H9 (cell line): ENCODE data around the gene OGA. TPM values are rescaled to one million over a fixed set of nuclear protein-coding genes. Genes with fewer than 3 reads are reported as not detected.

Experiments used
- DNase-seq: peaks from one replicate; pipeline ENCODE4 v3.0.0-alpha.2; 2017
- H2AFZ ChIP-seq: one replicate; pipeline ENCODE4 v1.6.1; 2013; ENCODE audit warnings: mild to moderate bottlenecking, low read length, control low read depth, moderate library complexity
- H2AK5ac ChIP-seq: 2 replicates; pipeline ENCODE4 v1.6.1; 2013; ENCODE audit warnings: low read length, control low read depth, mixed read lengths; ENCODE audit not compliant: insufficient read length
- H2BK120ac ChIP-seq: one replicate; pipeline ENCODE4 v1.6.1; 2013; ENCODE audit warnings: low read depth, mild to moderate bottlenecking, low read length, control low read depth, inconsistent platforms; ENCODE audit not compliant: poor library complexity, severe bottlenecking
- H2BK12ac ChIP-seq: 2 replicates; pipeline ENCODE4 v1.6.1; 2013; ENCODE audit warnings: low read length, control low read depth, mixed read lengths, low read depth; ENCODE audit not compliant: insufficient read length
- H2BK15ac ChIP-seq: 2 replicates; pipeline ENCODE4 v1.6.1; 2013; ENCODE audit warnings: low read depth, low read length, control low read depth
- H2BK20ac ChIP-seq: one replicate; pipeline ENCODE4 v1.6.1; 2013; ENCODE audit warnings: low read depth, mild to moderate bottlenecking, low read length, control low read depth, inconsistent platforms; ENCODE audit not compliant: poor library complexity, severe bottlenecking
- H2BK5ac ChIP-seq: 2 replicates; pipeline ENCODE4 v1.6.1; 2013; ENCODE audit warnings: low read length, control low read depth, mixed read lengths; ENCODE audit not compliant: insufficient read length
- H3K14ac ChIP-seq: 2 replicates; pipeline ENCODE4 v1.6.1; 2013; ENCODE audit warnings: low read length, control low read depth; ENCODE audit not compliant: insufficient read depth
- H3K18ac ChIP-seq: 2 replicates; pipeline ENCODE4 v1.6.1; 2013; ENCODE audit warnings: low read depth, mild to moderate bottlenecking, mixed read lengths, low read length, control low read depth; ENCODE audit not compliant: insufficient read length
- H3K23ac ChIP-seq: 2 replicates; pipeline ENCODE4 v1.6.1; 2013; ENCODE audit warnings: low read length, control low read depth, mixed read lengths, low read depth; ENCODE audit not compliant: insufficient read length
- H3K23me2 ChIP-seq: 2 replicates; pipeline ENCODE4 v1.6.1; 2013; ENCODE audit warnings: low read depth, mild to moderate bottlenecking, mixed read lengths, low read length, control low read depth; ENCODE audit not compliant: insufficient read length, poor library complexity, severe bottlenecking
- H3K27ac ChIP-seq: 2 replicates; pipeline ENCODE4 v1.5.1; 2013; ENCODE audit warnings: low read length, control low read depth, mixed read lengths, low read depth; ENCODE audit not compliant: insufficient read length
- H3K27me3 ChIP-seq: 2 replicates; pipeline ENCODE4 v1.6.1; 2013; ENCODE audit warnings: low read length, control low read depth, inconsistent platforms; ENCODE audit not compliant: insufficient read depth
- H3K4ac ChIP-seq: 2 replicates; pipeline ENCODE4 v1.6.1; 2013; ENCODE audit warnings: low read depth, mild to moderate bottlenecking, control low read depth, inconsistent platforms, low read length, moderate library complexity
- H3K4me1 ChIP-seq: 2 replicates; pipeline ENCODE4 v1.6.1; 2013; ENCODE audit warnings: low read length, control low read depth, inconsistent platforms; ENCODE audit not compliant: insufficient read depth
- H3K4me2 ChIP-seq: 2 replicates; pipeline ENCODE4 v1.6.1; 2013; ENCODE audit warnings: low read length, control low read depth, mixed read lengths; ENCODE audit not compliant: insufficient read length, insufficient read depth
- H3K56ac ChIP-seq: 2 replicates; pipeline ENCODE4 v1.6.1; 2013; ENCODE audit warnings: low read depth, mild to moderate bottlenecking, mixed read lengths, low read length, control low read depth; ENCODE audit not compliant: insufficient read length
- H3K79me1 ChIP-seq: 2 replicates; pipeline ENCODE4 v1.6.1; 2013; ENCODE audit warnings: low read depth, mild to moderate bottlenecking, moderate library complexity, low read length, control low read depth, inconsistent platforms; ENCODE audit not compliant: insufficient read depth, poor library complexity, severe bottlenecking
- H3K79me2 ChIP-seq: 2 replicates; pipeline ENCODE4 v1.6.1; 2013; ENCODE audit warnings: low read length, control low read depth, inconsistent platforms; ENCODE audit not compliant: insufficient read depth
- H3K9ac ChIP-seq: 2 replicates; pipeline ENCODE4 v1.6.1; 2013; ENCODE audit warnings: low read length, control low read depth, mixed read lengths; ENCODE audit not compliant: insufficient read length; ENCODE audit errors: extremely low read depth
- H3K9me3 ChIP-seq: one replicate; pipeline ENCODE4 v1.6.1; 2013; ENCODE audit warnings: low read depth, low read length, inconsistent platforms; ENCODE audit not compliant: control insufficient read depth
- H3T11ph ChIP-seq: one replicate; pipeline ENCODE4 v1.6.1; 2013; ENCODE audit warnings: mild to moderate bottlenecking, low read length, control low read depth, inconsistent platforms
- H4K20me1 ChIP-seq: one replicate; pipeline ENCODE4 v1.6.1; 2013; ENCODE audit not compliant: control insufficient read depth, insufficient read length, insufficient read depth
- H4K5ac ChIP-seq: 2 replicates; pipeline ENCODE4 v1.6.1; 2013; ENCODE audit warnings: low read depth, mild to moderate bottlenecking, mixed read lengths, low read length, control low read depth; ENCODE audit not compliant: insufficient read length
- H4K8ac ChIP-seq: replicated peaks from 2 replicates; pipeline ENCODE4 v1.6.1; 2013; ENCODE audit warnings: low read length, control low read depth, mixed read lengths, low read depth; ENCODE audit not compliant: insufficient read length
- H4K91ac ChIP-seq: 2 replicates; pipeline ENCODE4 v1.6.1; 2013; ENCODE audit warnings: low read depth, mild to moderate bottlenecking, moderate library complexity, mixed read lengths, low read length, control low read depth; ENCODE audit not compliant: insufficient read length
- H3K27ac Mint-ChIP-seq, 3 experiments: 2 replicates in 2 of 3; 3 replicates in 1 of 3; pipeline ENCODE4 v1.8.0; 2020 to 2021; ENCODE audit warnings: mixed read lengths in 3 of 3, mild to moderate bottlenecking in 1 of 3, moderate library complexity in 1 of 3
- H3K27me3 Mint-ChIP-seq: 2 replicates; pipeline ENCODE4 v1.8.0; 2021; ENCODE audit warnings: low read depth, mild to moderate bottlenecking, moderate library complexity, mixed read lengths
- H3K36me3 Mint-ChIP-seq, 3 experiments: 2 replicates in 2 of 3; 3 replicates in 1 of 3; pipeline ENCODE4 v1.8.0; 2020 to 2021; ENCODE audit warnings: low read depth in 3 of 3, mixed read lengths in 3 of 3; ENCODE audit not compliant: insufficient read depth in 1 of 3
- H3K4me1 Mint-ChIP-seq, 2 experiments: 2 replicates each; pipeline ENCODE4 v1.8.0; 2020; ENCODE audit warnings: mixed read lengths in 2 of 2
- H3K4me3 Mint-ChIP-seq, 2 experiments: 2 replicates in 1 of 2; 3 replicates in 1 of 2; pipeline ENCODE4 v1.8.0; 2020 to 2021; ENCODE audit warnings: mild to moderate bottlenecking in 2 of 2, mixed read lengths in 2 of 2, moderate library complexity in 1 of 2
- H3K9me3 Mint-ChIP-seq, 2 experiments: 2 replicates in 1 of 2; 3 replicates in 1 of 2; pipeline ENCODE4 v1.8.0; 2020; ENCODE audit warnings: mild to moderate bottlenecking in 2 of 2, mixed read lengths in 2 of 2, moderate library complexity in 1 of 2
- WGBS: extraction: QIAGEN DNeasy Blood & Tissue Kit; methylation state at CpG from one replicate; pipeline ENCODE4 v1.1.7; 2013; ENCODE audit warnings: missing lambda C conversion rate, low lambda C conversion rate, mixed read lengths; ENCODE audit not compliant: insufficient read length; ENCODE audit errors: extremely low coverage; 5-methylcytosine and 5-hydroxymethylcytosine counted together
- total RNA-seq: library from RNA; stranded (reverse); gene quantifications from 2 replicates; pipeline ENCODE4 v1.2.1, GENCODE V29; 2021
- TF ChIP-seq, protein P1 (sequence below): fragments of 200-600 bp; sonication (generic); conservative IDR thresholded peaks from 3 replicates; pipeline ENCODE4 v1.8.0; 2021; ENCODE audit warnings: antibody characterized with exemption, mild to moderate bottlenecking

Gene OGA
- total RNA-seq, 1 experiment from 2014 or later: 125 TPM

DNA sequence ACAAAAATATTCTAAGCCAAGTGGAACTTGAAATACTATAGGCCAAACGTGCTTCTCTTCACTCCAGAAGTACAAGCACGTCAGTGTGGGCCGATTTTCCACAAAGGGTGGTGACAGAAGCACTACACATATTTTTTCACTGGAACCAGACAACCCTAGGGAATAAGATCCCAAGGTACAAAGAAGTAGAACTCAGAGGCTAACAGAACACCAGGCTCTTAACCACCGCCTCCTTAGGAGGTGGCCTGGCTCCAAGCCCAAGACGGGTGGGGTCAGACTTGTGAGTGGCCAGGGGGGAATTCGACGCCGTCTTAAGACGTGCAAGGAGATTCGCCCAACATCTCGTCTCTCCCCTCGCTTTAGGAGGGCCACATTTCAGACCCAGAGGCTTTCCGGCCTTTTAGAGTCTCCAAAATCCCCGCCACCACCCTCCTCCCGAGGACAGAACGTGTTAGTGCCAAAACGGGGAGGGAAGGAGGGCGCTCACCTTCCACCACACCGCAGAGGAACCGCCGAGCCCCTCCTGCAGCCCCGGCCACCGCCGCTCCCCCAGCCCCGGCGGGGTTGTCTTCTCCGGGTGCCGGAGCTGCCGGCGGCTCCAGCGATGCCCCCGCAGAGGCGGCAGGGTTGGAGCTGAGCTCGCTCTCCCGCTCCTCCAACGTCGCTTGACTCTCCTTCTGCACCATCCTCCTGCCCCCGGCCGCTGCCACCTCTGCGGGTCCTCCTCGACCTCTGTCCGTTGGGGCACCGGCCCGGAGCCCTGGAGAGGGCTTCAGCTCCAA, 716 bp downstream of the OGA start:
- Histone ChIP-seq H3K27ac (peak overlapping the region; percentile 90), H4K8ac (no peak overlapping the region), H2BK12ac (no peak overlapping the region), H2BK15ac (no peak overlapping the region), H3K14ac (peak overlapping the region; percentile 79), H2BK120ac (no peak overlapping the region), H3K4ac (no peak overlapping the region), H2BK20ac (no peak overlapping the region), H3K4me1 (peaks cover 4% of the 10 kb centered on the region; the same call in 1 of the 2 replicates), H3K27me3 (no peaks in the 10 kb centered on the region), H4K91ac (no peak overlapping the region), H2AK5ac (no peak overlapping the region), H3K4me2 (peak overlapping the region; percentile 96), H4K5ac (no peak overlapping the region), H3K79me2 (peaks cover 40% of the 10 kb centered on the region), H3K23me2 (peaks cover 12% of the 10 kb centered on the region), H2AFZ (no peak overlapping the region), H3K79me1 (no peaks in the 10 kb centered on the region), H3K56ac (peak overlapping the region; percentile 38), H3K18ac (peak overlapping the region; percentile 31), H3K23ac (no peak overlapping the region), H3K9ac (peak overlapping the region; percentile 93), H4K20me1 (no peaks in the 10 kb centered on the region), H3T11ph (no peak overlapping the region), H3K9me3 (no peaks in the 10 kb centered on the region), H2BK5ac (no peak overlapping the region)
- peaks cover 4 to 20% (median 10%) of the 10 kb centered on the region in 3 experiments; a peak in 6 of 7 replicates for H3K36me3 Mint-ChIP-seq
- H3K9me3 Mint-ChIP-seq: no peaks in the 10 kb centered on the region
- H3K27me3 Mint-ChIP-seq: no peaks in the 10 kb centered on the region
- peak overlapping the region; percentile 100 for H3K27ac Mint-ChIP-seq
- TF ChIP-seq, protein P1, sequence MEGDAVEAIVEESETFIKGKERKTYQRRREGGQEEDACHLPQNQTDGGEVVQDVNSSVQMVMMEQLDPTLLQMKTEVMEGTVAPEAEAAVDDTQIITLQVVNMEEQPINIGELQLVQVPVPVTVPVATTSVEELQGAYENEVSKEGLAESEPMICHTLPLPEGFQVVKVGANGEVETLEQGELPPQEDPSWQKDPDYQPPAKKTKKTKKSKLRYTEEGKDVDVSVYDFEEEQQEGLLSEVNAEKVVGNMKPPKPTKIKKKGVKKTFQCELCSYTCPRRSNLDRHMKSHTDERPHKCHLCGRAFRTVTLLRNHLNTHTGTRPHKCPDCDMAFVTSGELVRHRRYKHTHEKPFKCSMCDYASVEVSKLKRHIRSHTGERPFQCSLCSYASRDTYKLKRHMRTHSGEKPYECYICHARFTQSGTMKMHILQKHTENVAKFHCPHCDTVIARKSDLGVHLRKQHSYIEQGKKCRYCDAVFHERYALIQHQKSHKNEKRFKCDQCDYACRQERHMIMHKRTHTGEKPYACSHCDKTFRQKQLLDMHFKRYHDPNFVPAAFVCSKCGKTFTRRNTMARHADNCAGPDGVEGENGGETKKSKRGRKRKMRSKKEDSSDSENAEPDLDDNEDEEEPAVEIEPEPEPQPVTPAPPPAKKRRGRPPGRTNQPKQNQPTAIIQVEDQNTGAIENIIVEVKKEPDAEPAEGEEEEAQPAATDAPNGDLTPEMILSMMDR: no peak
- H3K4me1 Mint-ChIP-seq: peaks cover 29 to 35% of the 10 kb centered on the region in 2 experiments
- DNase-seq: peak; percentile 49
- WGBS: no CpG with 5 or more reads among the region's 44 CpGs
- peak overlapping the region; percentile 92 to 97 for H3K4me3 Mint-ChIP-seq
